SU-DHL-6 (cell line): ENCODE measurements around the gene CWF19L2.

ENCODE experiments used
- H2AFZ ChIP-seq: fragments of 200-600 bp; sonication (generic); 2 replicates; pipeline ENCODE4 v1.6.1; 2014; ENCODE audit warnings: low read depth, mild to moderate bottlenecking, moderate library complexity, mixed read lengths, antibody characterized with exemption, low read length; ENCODE audit not compliant: severe bottlenecking
- H3F3A ChIP-seq: fragments of 200-600 bp; shearing (Covaris generic); 2 replicates; pipeline ENCODE4 v1.6.0; 2016; ENCODE audit warnings: antibody characterized with exemption, mild to moderate bottlenecking; ENCODE audit not compliant: insufficient read depth
- H3K27ac ChIP-seq: fragments of 200-600 bp; sonication (generic); 2 replicates; pipeline ENCODE4 v1.5.1; 2016; ENCODE audit warnings: low read depth, mild to moderate bottlenecking, low read length, moderate library complexity, mixed read lengths
- H3K27me3 ChIP-seq: fragments of 200-600 bp; sonication (generic), shearing (Covaris generic); 2 replicates; pipeline ENCODE4 v1.6.0; 2014; ENCODE audit warnings: mild to moderate bottlenecking, low read length
- H3K36me3 ChIP-seq: fragments of 200-600 bp; sonication (generic); 2 replicates; pipeline ENCODE4 v1.6.1; 2014; ENCODE audit warnings: mild to moderate bottlenecking, low read length, mixed read lengths
- H3K4me2 ChIP-seq: fragments of 300-600, 200-600 bp; shearing (Covaris generic), sonication (generic); 2 replicates; pipeline ENCODE4 v1.6.0; 2014; ENCODE audit warnings: low read length, low read depth, mild to moderate bottlenecking; ENCODE audit not compliant: poor library complexity, severe bottlenecking
- H3K4me3 ChIP-seq: fragments of 200-600 bp; sonication (generic); 2 replicates; pipeline ENCODE4 v1.5.1; 2014; ENCODE audit warnings: antibody characterized with exemption, low read length, mild to moderate bottlenecking, mixed read lengths; ENCODE audit not compliant: insufficient read depth, poor library complexity, severe bottlenecking
- H3K79me2 ChIP-seq: fragments of 200-600 bp; sonication (generic); 2 replicates; pipeline ENCODE4 v1.6.1; 2014; ENCODE audit warnings: mild to moderate bottlenecking, low read length, moderate library complexity; ENCODE audit not compliant: insufficient read depth
- H3K9ac ChIP-seq: fragments of 200-600 bp; sonication (generic); 2 replicates; pipeline ENCODE4 v1.7.0; 2014; ENCODE audit warnings: mild to moderate bottlenecking, low read length
- H3K9me2 ChIP-seq: fragments of 200-600 bp; sonication (generic); replicated peaks from 2 replicates; pipeline ENCODE4 v1.6.1; 2014; ENCODE audit warnings: low read length; ENCODE audit not compliant: insufficient read depth
- H3K9me3 ChIP-seq: fragments of 200-600 bp; sonication (generic); 2 replicates; pipeline ENCODE4 v1.6.1; 2014; ENCODE audit warnings: low read length, mixed read lengths; ENCODE audit not compliant: insufficient read depth
- H4K20me1 ChIP-seq: fragments of 200-600 bp; sonication (generic); 2 replicates; pipeline ENCODE4 v1.6.1; 2014; ENCODE audit warnings: low read depth, mild to moderate bottlenecking, antibody characterized with exemption, low read length, moderate library complexity, mixed read lengths
- CTCF ChIP-seq: fragments of 200-600 bp; sonication (generic); IDR thresholded peaks from one replicate; pipeline ENCODE4 v1.5.1; 2017; ENCODE audit warnings: antibody characterized with exemption, mild to moderate bottlenecking, low read length, moderate library complexity; ENCODE audit not compliant: insufficient read depth, poor library complexity, severe bottlenecking
- EZH2phosphoT487 ChIP-seq: fragments of 200-600 bp; sonication (generic), shearing (Covaris generic); conservative IDR thresholded peaks from 2 replicates; pipeline ENCODE4 v1.6.1; 2018; ENCODE audit warnings: mild to moderate bottlenecking, antibody characterized with exemption, low read length, moderate library complexity, mixed read lengths

The CWF19L2 gene

GRCh38 chr11:107387666-107388065, 70.0 kb downstream of the CWF19L2 start:
- Histone ChIP-seq H3K4me2 (no peak overlapping the region), H3F3A (no peaks in the 10 kb centered on the region), H2AFZ (no peak overlapping the region), H3K9ac (no peak overlapping the region), H3K9me3 (no peaks in the 10 kb centered on the region), H3K27ac (no peak overlapping the region), H3K36me3 (peaks cover 14% of the 10 kb centered on the region; the same call in 1 of the 2 replicates), H3K79me2 (no peaks in the 10 kb centered on the region), H3K27me3 (no peaks in the 10 kb centered on the region), H4K20me1 (no peaks in the 10 kb centered on the region), H3K9me2 (no peaks in the 10 kb centered on the region), H3K4me3 (no peak overlapping the region)
- TF ChIP-seq CTCF (no peak), EZH2phosphoT487 (no peak)

- H3K79me2 ChIP-seq: no peaks in the 10 kb centered on the region
- TF ChIP-seq CTCF (no peak), EZH2phosphoT487 (no peak)
- no peak overlapping the region for H3K4me3 ChIP-seq
- H4K20me1 ChIP-seq: no peaks in the 10 kb centered on the region
- H3K9me3 ChIP-seq: no peaks in the 10 kb centered on the region
- no peaks in the 10 kb centered on the region for H3F3A ChIP-seq
- no peak overlapping the region for H3K4me2 ChIP-seq
- H3K9ac ChIP-seq: no peak overlapping the region
- no peaks in the 10 kb centered on the region for H3K27me3 ChIP-seq
- H3K9me2 ChIP-seq: no peaks in the 10 kb centered on the region
- H2AFZ ChIP-seq: no peak overlapping the region
- no peak overlapping the region for H3K27ac ChIP-seq
- peaks cover 9% of the 10 kb centered on the region; the same call in 1 of the 2 replicates for H3K36me3 ChIP-seq
Observed at GRCh38 chr11:107385361-107385981, 72.2 kb downstream of the CWF19L2 start.

- Histone ChIP-seq H3K4me3 (no peak overlapping the region), H3K27ac (no peak overlapping the region), H3F3A (no peaks in the 10 kb centered on the region), H3K27me3 (no peaks in the 10 kb centered on the region), H3K36me3 (peaks cover under 1% of the 10 kb centered on the region; the same call in 1 of the 2 replicates), H3K9me3 (no peaks in the 10 kb centered on the region), H4K20me1 (no peaks in the 10 kb centered on the region), H3K9me2 (no peaks in the 10 kb centered on the region), H2AFZ (no peak overlapping the region), H3K9ac (no peak overlapping the region), H3K4me2 (no peak overlapping the region), H3K79me2 (no peaks in the 10 kb centered on the region)
- no peak for TF ChIP-seq EZH2phosphoT487
- TF ChIP-seq CTCF: no peak
Observed at GRCh38 chr11:107384144-107384852, 73.3 kb downstream of the CWF19L2 start.
